ENCODE measurements around the gene SLFN14.

- no peak for TF ChIP-seq CTCF (conservative IDR thresholded peaks at IDR 0.05; ENCODE audit: low read depth, low read length)
- no peak for TF ChIP-seq RFX5 (IDR thresholded peaks at IDR 0.05; ENCODE audit: low read depth, low read length)
- TF ChIP-seq RAD21 (IDR thresholded peaks at IDR 0.05; ENCODE audit: low read length), result no peak
- no peak for TF ChIP-seq CHD1 (IDR thresholded peaks at IDR 0.05; ENCODE audit: low read depth, low read length)
- TF ChIP-seq ELK1 (IDR thresholded peaks at IDR 0.05; ENCODE audit: borderline replicate concordance, low read depth, low read length), result no peak
- TF ChIP-seq POLR2A (IDR thresholded peaks at IDR 0.05; ENCODE audit: low read depth, low read length), result no peak
- TF ChIP-seq RCOR1 (IDR thresholded peaks at IDR 0.05; ENCODE audit: insufficient replicate concordance, low read length), result no peak
- no peak for TF ChIP-seq NFE2L2 (IDR thresholded peaks at IDR 0.05; ENCODE audit: low read depth, low read length)
- no peak for TF ChIP-seq BHLHE40 (IDR thresholded peaks at IDR 0.05; ENCODE audit: low read depth, low read length)
Measured at GRCh38 chr17:35575759-35576158, 15.1 kb upstream of the SLFN14 start.

All from IMR-90 (cell line).